Lung (tissue), 12 donors: ENCODE data around the gene DLEC1. TPM values are rescaled to one million over a fixed set of nuclear protein-coding genes. Genes with fewer than 3 reads are reported as not detected.

Source experiments
- ATAC-seq: fragments of 200-7000 bp; cut with Tn5 transposase; one replicate; pipeline ENCODE4 v1.9.1; 2020; ENCODE audit warnings: moderate number of reproducible peaks; ENCODE audit not compliant: insufficient read depth, low FRiP score
- DNase-seq, 3 donors: peaks; one replicate each; pipeline ENCODE4 v3.0.0-alpha.2; 2013 to 2017
- H3K27ac ChIP-seq, 2 donors: one replicate each; pipeline ENCODE4 v1.5.1; 2013; ENCODE audit warnings: mild to moderate bottlenecking in 2 of 2, moderate library complexity in 2 of 2, control low read depth in 1 of 2, inconsistent platforms in 1 of 2, low read depth in 1 of 2, low read length in 1 of 2
- H3K27me3 ChIP-seq, 3 donors: one replicate each; pipeline ENCODE4 v1.5.1; 2013; ENCODE audit warnings: low read length in 2 of 3; ENCODE audit not compliant: control insufficient read depth in 3 of 3, insufficient read depth in 3 of 3
- H3K36me3 ChIP-seq, 4 donors: one replicate each; pipeline ENCODE4 v1.5.1; 2013; ENCODE audit warnings: low read length in 4 of 4, mild to moderate bottlenecking in 1 of 4, moderate library complexity in 1 of 4; ENCODE audit not compliant: control insufficient read depth in 4 of 4, insufficient read depth in 4 of 4
- H3K4me1 ChIP-seq, 5 donors: one replicate each; pipeline ENCODE4 v1.5.1; 2013; ENCODE audit warnings: low read length in 5 of 5, mild to moderate bottlenecking in 2 of 5, moderate library complexity in 1 of 5; ENCODE audit not compliant: control insufficient read depth in 5 of 5, insufficient read depth in 5 of 5
- H3K4me3 ChIP-seq: one replicate; pipeline ENCODE4 v1.5.1; 2013; ENCODE audit warnings: mild to moderate bottlenecking, control low read depth, moderate library complexity
- H3K9ac ChIP-seq, 2 donors: one replicate each; pipeline ENCODE4 v1.5.1; 2013; ENCODE audit warnings: low read length in 2 of 2, control low read depth in 1 of 2; ENCODE audit not compliant: insufficient read depth in 1 of 2
- H3K9me3 ChIP-seq, 4 donors: one replicate each; pipeline ENCODE4 v1.5.1; 2013; ENCODE audit warnings: low read length in 3 of 4, mild to moderate bottlenecking in 1 of 4, moderate library complexity in 1 of 4; ENCODE audit not compliant: control insufficient read depth in 4 of 4, insufficient read depth in 3 of 4
- CTCF ChIP-seq: IDR thresholded peaks from 2 replicates; pipeline ENCODE4 v1.5.1; 2012; ENCODE audit warnings: mild to moderate bottlenecking; ENCODE audit errors: control extremely low read depth, extremely low read depth
- WGBS, 2 donors: extraction: QIAGEN DNeasy Blood & Tissue Kit; methylation state at CpG; one replicate each; pipeline ENCODE4 v1.1.7; 2013; 5-methylcytosine and 5-hydroxymethylcytosine counted together
- polyA plus RNA-seq, 2 donors: library from polyadenylated mRNA; stranded (reverse); fragments of 200-250 nt; gene quantifications; one replicate each; pipeline ENCODE4 v1.2.1, GENCODE V29; 2013
- total RNA-seq, 2 donors: library from RNA; depleted of rRNA in 1 of 2; stranded (reverse); fragments of >200 nt in 1 of 2; gene quantifications; one replicate each; pipeline ENCODE4 v1.2.1, GENCODE V29; 2014 to 2021
- donor health status: control.
- donor health status: control.
- donor health status: Bipolar disorder and iron deficiency.
- donor health status: healthy.
- donor health status: DM: yes; HTN: yes; CAD: no.

Gene DLEC1
- total and polyA plus RNA-seq, 4 donors: 4.2 to 28.8 (median 8.0) TPM

GRCh38 chr3:38149708-38150107 is 110.7 kb downstream of the DLEC1 start:
- Histone ChIP-seq H3K27me3 (no peaks in the 10 kb centered on the region), H3K4me1 (peaks cover 0 to 9% (median 5%) of the 10 kb centered on the region in 5 donors), H3K4me3 (no peak overlapping the region), H3K9ac (no peak overlapping the region), H3K27ac (peak overlapping the region in 1 of 2 donors; percentile 47), H3K36me3 (no peaks in the 10 kb centered on the region), H3K9me3 (peaks cover 0 to 5% (median 0%) of the 10 kb centered on the region in 4 donors)
- no peak for TF ChIP-seq CTCF
- DNase-seq (no peak), ATAC-seq (no peak)
- WGBS, 2 donors: 10 to 56% methylated on average over 3 of the region's 3 CpGs

- peak overlapping the region in 1 of 2 donors; percentile 64 for H3K27ac ChIP-seq
- peaks cover 0 to 13% (median 5%) of the 10 kb centered on the region in 5 donors for H3K4me1 ChIP-seq
- H3K27me3 ChIP-seq: no peaks in the 10 kb centered on the region
- no peak overlapping the region for H3K9ac ChIP-seq
- H3K9me3 ChIP-seq: peaks cover 0 to 4% (median 0%) of the 10 kb centered on the region in 4 donors
- no peak overlapping the region for H3K4me3 ChIP-seq
- DNase-seq: peak in 2 of 3 donors; percentile 26 to 45
- WGBS, 2 donors: 80 to 91% methylated on average over 3 of the region's 3 CpGs
- no peak for ATAC-seq
- H3K36me3 ChIP-seq: no peaks in the 10 kb centered on the region
- no peak for TF ChIP-seq CTCF
These were observed 111.9 kb downstream of the DLEC1 start for GRCh38 chr3:38150780-38151528.

GRCh38 chr3:38151667-38152265 is 112.8 kb downstream of the DLEC1 start:
- peaks cover 0 to 13% (median 5%) of the 10 kb centered on the region in 5 donors for H3K4me1 ChIP-seq
- no peaks in the 10 kb centered on the region for H3K27me3 ChIP-seq
- ATAC-seq (peak; percentile 24), DNase-seq (no peak)
- no peak overlapping the region for H3K9ac ChIP-seq
- H3K36me3 ChIP-seq: no peaks in the 10 kb centered on the region
- no peak for TF ChIP-seq CTCF
- no peak overlapping the region for H3K4me3 ChIP-seq
- no peaks in the 10 kb centered on the region for H3K9me3 ChIP-seq
- H3K27ac ChIP-seq: peak overlapping the region in 1 of 2 donors; percentile 64
- 72 to 79% methylated on average over 3 of the region's 3 CpGs for WGBS, 2 donors
